K562 (cell line): ENCODE results near the gene OPCML. TPM values are rescaled to one million over a fixed set of nuclear protein-coding genes. Genes with fewer than 3 reads are reported as not detected.

Experiments used
- ATAC-seq: fragments of 200-7000 bp; cut with Tn5 transposase; 3 replicates; pipeline ENCODE4 v1.9.1; 2020; ENCODE audit warnings: moderate library complexity
- BruUV-seq: library from RNA; stranded (reverse); fragments of 400-500 nt; replicated peaks from 2 replicates; lab custom pipeline; 2021; lab: Mats Ljungman, UMichigan
- CTCF ChIA-PET: fragments of 300-600 bp; formaldehyde crosslinking; extraction: SDS; loops from one replicate; lab custom pipeline; 2021; ENCODE audit warnings: low intra/inter-chr PET ratio; lab: Yijun Ruan, JAX
- POLR2A ChIA-PET: fragments of 300-600, 350-650 bp; sonication (Branson Sonifier 250); formaldehyde crosslinking; extraction: SDS; loops from one replicate; lab custom pipeline; 2021; ENCODE audit warnings: antibody characterized with exemption, inconsistent platforms; lab: Yijun Ruan, JAX
- DNase-seq, 4 experiments: peaks; one replicate each; pipeline versions ENCODE4 v3.0.0 to v3.0.0-alpha.2; 2011 to 2018; ENCODE audit warnings: low spot score in 3 of 4, mixed read lengths in 3 of 4; ENCODE audit errors: extremely low read depth in 1 of 4
- FAIRE-seq: peaks from 2 replicates; lab custom pipeline; 2011; peaks lifted over from hg19 to GRCh38; lab: Jason Lieb, UNC
- H2AFZ ChIP-seq: 2 replicates; pipeline ENCODE4 v1.6.0; 2011; ENCODE audit warnings: low read depth, low read length, control low read depth, inconsistent platforms
- H3K27ac ChIP-seq: fragments of 200-600 bp; 3 replicates; pipeline ENCODE4 v1.8.0; 2011; ENCODE audit warnings: low read depth, mild to moderate bottlenecking, control low read depth, inconsistent platforms, low read length, moderate library complexity, mixed read lengths; ENCODE audit errors: extremely low read depth
- H3K27me3 ChIP-seq, 2 experiments: fragments of 300-600 bp in 1 of 2; 2 replicates in 1 of 2; 3 replicates in 1 of 2; pipeline versions ENCODE4 v1.6.0 to v1.8.0; 2011; ENCODE audit warnings: inconsistent platforms in 2 of 2, low read length in 2 of 2, mild to moderate bottlenecking in 1 of 2, mixed read lengths in 1 of 2, moderate library complexity in 1 of 2; ENCODE audit not compliant: control insufficient read depth in 2 of 2, insufficient read depth in 2 of 2
- H3K36me3 ChIP-seq: fragments of 300-600 bp; 3 replicates; pipeline ENCODE4 v1.8.0; 2011; ENCODE audit warnings: mild to moderate bottlenecking, low read length, inconsistent platforms; ENCODE audit not compliant: control insufficient read depth, insufficient read depth
- H3K4me1 ChIP-seq, 2 experiments: fragments of 200-600 bp in 1 of 2; replicated peaks in 1 of 2; 2 replicates in 1 of 2; 3 replicates in 1 of 2; pipeline versions ENCODE4 v1.5.1 to v1.8.0; 2011; ENCODE audit warnings: inconsistent platforms in 2 of 2, low read length in 2 of 2, mild to moderate bottlenecking in 1 of 2, mixed read lengths in 1 of 2, moderate library complexity in 1 of 2; ENCODE audit not compliant: control insufficient read depth in 2 of 2, insufficient read depth in 2 of 2
- H3K4me2 ChIP-seq: 2 replicates; pipeline ENCODE4 v1.6.1; 2011; ENCODE audit warnings: low read length, control low read depth, inconsistent platforms, mixed read lengths; ENCODE audit not compliant: insufficient read depth
- H3K4me3 ChIP-seq: fragments of 200-600 bp; sonication (generic), shearing (Covaris generic); 2 replicates; pipeline ENCODE4 v1.5.1; 2016; ENCODE audit warnings: control low read depth, inconsistent platforms
- H3K79me2 ChIP-seq: fragments of 200-600 bp; 3 replicates; pipeline ENCODE4 v1.8.0; 2011; ENCODE audit warnings: low read length, inconsistent platforms; ENCODE audit not compliant: control insufficient read depth, insufficient read depth
- H3K9ac ChIP-seq, 2 experiments: 2 replicates each; pipeline versions ENCODE4 v1.6.0 to v1.6.1; 2011; ENCODE audit warnings: low read depth in 2 of 2, low read length in 2 of 2, control low read depth in 1 of 2, inconsistent platforms in 1 of 2, mild to moderate bottlenecking in 1 of 2, mixed read lengths in 1 of 2; ENCODE audit not compliant: insufficient read depth in 1 of 2
- H3K9me1 ChIP-seq: one replicate; pipeline ENCODE4 v1.6.0; 2011; ENCODE audit warnings: inconsistent platforms, mild to moderate bottlenecking, low read length, moderate library complexity; ENCODE audit not compliant: control insufficient read depth, insufficient read depth
- H3K9me3 ChIP-seq: replicated peaks from 2 replicates; pipeline ENCODE4 v1.5.1; 2011; ENCODE audit warnings: low read depth, low read length, inconsistent platforms; ENCODE audit not compliant: control insufficient read depth, insufficient read depth
- H4K20me1 ChIP-seq: replicated peaks from 2 replicates; pipeline ENCODE4 v1.6.1; 2011; ENCODE audit warnings: low read length, inconsistent platforms, mixed read lengths; ENCODE audit not compliant: control insufficient read depth, insufficient read depth
- ARNT ChIP-seq, 2 experiments: fragments of 450-650 bp; IDR thresholded peaks; 2 replicates each; pipeline ENCODE4 v1.6.1; 2016; ENCODE audit warnings: mild to moderate bottlenecking in 1 of 2
- ATF7 ChIP-seq: fragments of 450-650 bp; IDR thresholded peaks from 2 replicates; pipeline ENCODE4 v1.7.1; 2014; ENCODE audit warnings: mild to moderate bottlenecking, moderate library complexity
- BHLHE40 ChIP-seq: IDR thresholded peaks from 2 replicates; pipeline ENCODE4 v1.6.1; 2011; ENCODE audit warnings: low read length, improper control_type of control experiment
- DLX4 ChIP-seq: fragments of 250-450 bp; sonication (Bioruptor Pico); IDR thresholded peaks from 2 replicates; pipeline ENCODE4 v1.6.1; 2021; ENCODE audit warnings: mild to moderate bottlenecking
- FOXJ2 ChIP-seq: fragments of 200-800 bp; sonication (Bioruptor generic); IDR thresholded peaks from 2 replicates; pipeline ENCODE4 v1.6.1; 2016; ENCODE audit warnings: missing genetic modification characterization, missing compliant biosample characterization
- ILK ChIP-seq: fragments of 450-650 bp; IDR thresholded peaks from 2 replicates; pipeline ENCODE4 v1.6.1; 2016; ENCODE audit warnings: missing genetic modification characterization, low read depth, mild to moderate bottlenecking, missing compliant biosample characterization, moderate library complexity, borderline replicate concordance
- KHSRP ChIP-seq: fragments of 450-650 bp; IDR thresholded peaks from 2 replicates; pipeline ENCODE4 v1.6.1; 2017
- MITF ChIP-seq: IDR thresholded peaks from 2 replicates; pipeline ENCODE4 v1.6.1; 2014; ENCODE audit warnings: antibody characterized with exemption
- MTA2 ChIP-seq: fragments of 450-650 bp; IDR thresholded peaks from 2 replicates; pipeline ENCODE4 v1.6.1; 2016; ENCODE audit warnings: low read depth
- NBN ChIP-seq: fragments of 450-650 bp; IDR thresholded peaks from 2 replicates; pipeline ENCODE4 v1.6.1; 2016; ENCODE audit warnings: low read depth, mild to moderate bottlenecking
- OTX1 ChIP-seq: fragments of 450-650 bp; formaldehyde crosslinking; IDR thresholded peaks from 2 replicates; pipeline ENCODE4 v1.4.0; 2022; ENCODE audit warnings: mild to moderate bottlenecking
- RBM25 ChIP-seq: fragments of 200-400 bp; formaldehyde crosslinking; IDR thresholded peaks from 2 replicates; pipeline ENCODE4 v1.6.1; 2018; ENCODE audit warnings: low read length, low read depth, moderate library complexity; ENCODE audit not compliant: severe bottlenecking
- SMAD2 ChIP-seq: fragments of 150-350 bp; IDR thresholded peaks from 2 replicates; pipeline ENCODE4 v1.6.1; 2014; ENCODE audit warnings: low read depth, mild to moderate bottlenecking, low read length
- SRSF1 ChIP-seq: fragments of 200-400 bp; formaldehyde crosslinking; IDR thresholded peaks from 2 replicates; pipeline ENCODE4 v1.6.1; 2017; ENCODE audit warnings: mild to moderate bottlenecking, low read depth, low read length, moderate library complexity
- ZNF212 ChIP-seq: fragments of 450-650 bp; formaldehyde crosslinking; IDR thresholded peaks from 2 replicates; pipeline ENCODE4 v1.4.0; 2020; ENCODE audit warnings: mild to moderate bottlenecking
- ZNF280A ChIP-seq: fragments of 450-650 bp; IDR thresholded peaks from 2 replicates; pipeline ENCODE4 v1.6.1; 2018; ENCODE audit warnings: mild to moderate bottlenecking, low read depth; ENCODE audit not compliant: partially characterized antibody
- ZNF449 ChIP-seq: fragments of 250-450 bp; sonication (Bioruptor Pico); IDR thresholded peaks from 2 replicates; pipeline ENCODE4 v1.8.0; 2022; ENCODE audit warnings: moderate library complexity, mild to moderate bottlenecking, inconsistent platforms
- WGBS: fragments of 100-300 bp; shearing (Covaris generic); methylation state at CpG from one replicate; pipeline ENCODE4 v1.1.6; 2016; ENCODE audit warnings: low coverage, mixed read lengths; ENCODE audit not compliant: insufficient coverage; ENCODE audit errors: missing lambda C conversion rate; 5-methylcytosine and 5-hydroxymethylcytosine counted together
- in situ Hi-C: fragments of 300-500 bp; cut with MboI; formaldehyde crosslinking; loops from 4 replicates; pipeline ENCODE4 v1.15.0; 2018; ENCODE audit warnings: inconsistent platforms, mixed read lengths
- intact Hi-C: fragments of 100-400 bp; cut with micrococcal nuclease; formaldehyde crosslinking; loops from 2 replicates; pipeline ENCODE4 v1.14.2; 2022
- polyA plus RNA-seq, 8 experiments: library from polyadenylated mRNA; depleted of rRNA in 4 of 8; stranded (reverse) in 5 of 8; unstranded in 3 of 8; fragments of >200 nt; fragmentation: Nextera tagmentation in 2 of 8; fragmentation: Illumina TruSeq in 1 of 8; extraction: Ambion mirVana in 2 of 8; extraction: Trizol in 1 of 8; gene quantifications; 2 replicates each; pipeline versions ENCODE4 v1.2.1 to v1.2.3, GENCODE V29; 2011 to 2014; ENCODE audit warnings: inconsistent platforms in 1 of 8, missing spikeins in 1 of 8
- total RNA-seq, 7 experiments: library from RNA; depleted of rRNA in 6 of 7; stranded (reverse); fragments of >200 nt in 6 of 7; fragmentation: Illumina TruSeq in 2 of 7; extraction: Trizol in 2 of 7; gene quantifications; 2 replicates each; pipeline versions ENCODE4 v1.2.1 to v1.2.3, GENCODE V29; 2011 to 2021; ENCODE audit warnings: low replicate concordance in 1 of 7

The OPCML gene
- total and polyA plus RNA-seq, 9 of the 15 experiments (the other 6 are each of a cell fraction or from before 2014, with no cell fraction given), result not detected

- TF ChIP-seq ARNT (IDR thresholded peaks at IDR 0.05), result no peak
- no peak for TF ChIP-seq MTA2
- no peak for TF ChIP-seq RBM25
- no peak for TF ChIP-seq SMAD2
- TF ChIP-seq ATF7, result no peak
- TF ChIP-seq BHLHE40, result no peak
- no peak for TF ChIP-seq FOXJ2
- TF ChIP-seq OTX1 (CRISPR knock-in tag), result no peak
Observed at GRCh38 chr11:133258751-133259150, 273.6 kb downstream of the OPCML start (continued).

GRCh38 chr11:133254601-133255000 lies 277.7 kb downstream of the OPCML start:
- Histone ChIP-seq H3K27me3 (no peaks in the 10 kb centered on the region), H2AFZ (no peak overlapping the region), H3K9me1 (no peaks in the 10 kb centered on the region), H3K4me3 (no peak overlapping the region), H4K20me1 (no peaks in the 10 kb centered on the region), H3K27ac (no peak overlapping the region), H3K9me3 (no peaks in the 10 kb centered on the region), H3K4me1 (no peaks in the 10 kb centered on the region), H3K79me2 (no peaks in the 10 kb centered on the region), H3K9ac (no peak overlapping the region), H3K36me3 (no peaks in the 10 kb centered on the region), H3K4me2 (no peak overlapping the region)
- WGBS, result 0% methylated on average over 3 of the region's 3 CpGs
- no peak for FAIRE-seq
- TF ChIP-seq DLX4, result no peak
- no peak for TF ChIP-seq OTX1 (CRISPR knock-in tag)
- TF ChIP-seq ZNF449 (CRISPR knock-in tag), result no peak
- no peak for TF ChIP-seq ZNF280A
- no peak for TF ChIP-seq ILK (tag)
- no peak for TF ChIP-seq ZNF212 (CRISPR knock-in tag)
- TF ChIP-seq NBN, result no peak
- no peak for TF ChIP-seq SRSF1
- no peak for TF ChIP-seq KHSRP
- TF ChIP-seq MITF, result no peak
- CTCF ChIA-PET, result no interaction called here
- in situ Hi-C loops (no loop called here), intact Hi-C loops (no loop called here)
- no peak for ATAC-seq
- DNase-seq, result no peak
- POLR2A ChIA-PET, result no interaction called here
- no TSS peak for BruUV-seq
